GM12873 (cell line): ENCODE results near the gene RAD51B.

Experiments used
- TF ChIP-seq, protein P1 (sequence below): IDR thresholded peaks from 2 replicates; pipeline ENCODE4 v1.5.1; 2012; ENCODE audit warnings: low read depth, mild to moderate bottlenecking, moderate library complexity, low read length, control low read depth; ENCODE audit not compliant: insufficient read depth; ENCODE audit errors: missing control alignments

RAD51B gene

DNA sequence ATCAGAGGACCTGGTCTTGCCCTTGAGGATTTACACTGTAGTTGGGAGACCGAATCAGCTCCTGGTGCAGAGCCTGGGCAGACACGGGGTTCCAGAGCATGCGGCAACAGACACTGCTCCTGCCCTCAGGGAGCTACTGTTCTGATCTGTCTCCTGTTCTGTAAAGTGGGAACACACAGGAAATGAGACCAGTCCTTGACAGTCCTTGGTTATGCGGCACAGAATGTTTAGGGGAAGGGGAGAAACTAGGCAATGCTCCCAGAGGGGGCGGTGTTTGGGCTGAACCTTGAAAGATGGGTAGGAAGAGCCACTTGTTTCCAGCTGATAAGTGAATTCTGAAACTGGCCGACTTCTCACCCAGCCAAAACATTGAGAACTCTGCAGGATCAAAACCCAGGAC, 840.9 kb downstream of the RAD51B start:
- TF ChIP-seq, protein P1, sequence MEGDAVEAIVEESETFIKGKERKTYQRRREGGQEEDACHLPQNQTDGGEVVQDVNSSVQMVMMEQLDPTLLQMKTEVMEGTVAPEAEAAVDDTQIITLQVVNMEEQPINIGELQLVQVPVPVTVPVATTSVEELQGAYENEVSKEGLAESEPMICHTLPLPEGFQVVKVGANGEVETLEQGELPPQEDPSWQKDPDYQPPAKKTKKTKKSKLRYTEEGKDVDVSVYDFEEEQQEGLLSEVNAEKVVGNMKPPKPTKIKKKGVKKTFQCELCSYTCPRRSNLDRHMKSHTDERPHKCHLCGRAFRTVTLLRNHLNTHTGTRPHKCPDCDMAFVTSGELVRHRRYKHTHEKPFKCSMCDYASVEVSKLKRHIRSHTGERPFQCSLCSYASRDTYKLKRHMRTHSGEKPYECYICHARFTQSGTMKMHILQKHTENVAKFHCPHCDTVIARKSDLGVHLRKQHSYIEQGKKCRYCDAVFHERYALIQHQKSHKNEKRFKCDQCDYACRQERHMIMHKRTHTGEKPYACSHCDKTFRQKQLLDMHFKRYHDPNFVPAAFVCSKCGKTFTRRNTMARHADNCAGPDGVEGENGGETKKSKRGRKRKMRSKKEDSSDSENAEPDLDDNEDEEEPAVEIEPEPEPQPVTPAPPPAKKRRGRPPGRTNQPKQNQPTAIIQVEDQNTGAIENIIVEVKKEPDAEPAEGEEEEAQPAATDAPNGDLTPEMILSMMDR = no peak

DNA sequence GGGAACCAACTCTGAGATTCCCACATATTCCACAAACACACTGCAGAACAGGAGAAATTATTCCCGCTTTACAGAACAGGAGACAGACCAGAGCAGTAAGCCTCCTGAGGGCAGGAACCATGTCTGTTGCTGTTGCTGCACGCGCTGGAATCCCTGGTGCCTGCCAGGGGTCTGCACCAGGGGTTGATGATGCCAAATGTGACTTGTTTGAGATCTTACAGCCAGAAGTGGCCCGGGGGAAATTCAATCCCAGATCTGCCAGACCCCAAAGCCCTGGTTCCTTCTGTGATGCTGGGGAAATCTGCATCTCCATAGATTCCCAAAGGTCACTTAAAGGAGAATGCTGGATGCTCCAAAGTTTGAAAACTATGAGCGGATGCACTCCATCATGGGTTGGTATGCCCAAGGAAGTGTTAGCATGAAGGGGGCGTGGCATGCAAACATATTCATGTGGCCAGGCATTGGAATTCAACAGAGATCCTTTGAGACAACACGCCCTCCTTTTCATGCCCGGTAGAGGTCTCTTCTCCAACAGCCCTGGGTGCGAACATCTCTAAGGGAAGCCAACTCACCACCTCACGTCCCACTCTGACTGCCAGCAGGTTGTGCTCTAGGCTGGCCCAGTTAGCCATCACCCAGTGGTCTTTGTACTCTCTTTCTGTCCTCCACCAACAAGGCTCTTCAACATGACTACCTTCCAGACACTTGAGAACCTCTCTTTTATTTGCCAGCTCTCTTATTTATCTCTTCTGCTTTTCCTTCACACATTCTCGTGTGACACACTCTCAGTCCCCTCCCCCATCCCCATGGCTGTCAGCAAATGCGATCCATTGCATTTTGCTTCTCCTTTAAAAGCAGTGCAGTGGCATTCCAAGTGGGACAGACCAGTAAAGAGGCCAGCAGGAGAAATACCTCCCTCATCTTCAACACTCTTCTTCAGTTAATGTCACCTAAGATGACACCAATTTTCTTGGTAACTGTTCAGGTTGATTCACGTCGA, 841.9 kb downstream of the RAD51B start:
- TF ChIP-seq, protein P1 = no peak

GRCh38 chr14:68662392-68662791, 842.8 kb downstream of the RAD51B start:
- TF ChIP-seq, protein P1 = no peak

DNA sequence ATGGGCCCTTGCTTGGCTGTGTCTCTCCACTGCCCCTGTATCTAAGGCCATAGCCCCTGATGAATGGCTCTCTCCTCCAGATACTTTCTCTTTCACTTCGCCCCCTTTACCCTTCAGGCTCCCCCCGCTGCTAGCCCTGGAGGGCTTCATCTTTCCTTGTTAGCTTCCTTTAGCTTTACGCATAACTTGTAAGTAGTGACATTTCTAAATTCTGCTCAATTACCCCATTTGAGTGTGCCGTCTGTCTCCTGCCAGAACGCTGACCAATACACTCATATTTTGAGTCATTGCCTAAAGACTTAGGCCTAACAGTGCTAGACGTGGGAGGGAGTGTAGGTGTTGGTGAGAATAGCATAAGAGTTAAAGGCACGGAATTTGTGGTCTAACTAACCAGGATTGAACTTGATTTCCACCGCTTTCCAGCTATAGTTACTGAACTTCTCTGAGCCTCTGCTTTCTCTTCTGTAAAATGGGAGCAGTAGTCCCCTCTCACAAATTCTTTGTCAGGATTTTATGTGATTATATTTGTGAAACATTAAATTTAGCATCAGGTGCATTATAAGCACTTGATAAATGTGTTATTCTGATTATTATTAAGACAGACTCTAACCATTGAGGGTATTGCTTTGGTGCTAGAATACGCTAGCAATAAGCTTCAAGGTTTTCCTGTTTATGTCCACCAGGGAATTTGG, 844.0 kb downstream of the RAD51B start:
- TF ChIP-seq, protein P1 = no peak

- TF ChIP-seq, protein P1 = no peak
Observed at GRCh38 chr14:68664225-68664681, 844.7 kb downstream of the RAD51B start.

GRCh38 chr14:68665131-68665530, 845.6 kb downstream of the RAD51B start:
- TF ChIP-seq, protein P1 = no peak

- TF ChIP-seq, protein P1 = no peak
Observed at GRCh38 chr14:68665792-68666204, 846.2 kb downstream of the RAD51B start.
